PC-9 (cell line): ENCODE results near the gene RADIL. TPM values are rescaled to one million over a fixed set of nuclear protein-coding genes. Genes with fewer than 3 reads are reported as not detected.
A peak's percentile ranks its signal among the peaks of the same experiment; 100 is the strongest.

Experiments
- BruUV-seq: library from RNA; stranded (reverse); fragments of 400-500 nt; replicated peaks from 2 replicates; lab custom pipeline; 2021; lab: Mats Ljungman, UMichigan
- CTCF ChIA-PET: fragments of 300-600 bp; sonication (Branson Sonifier 250); formaldehyde crosslinking; loops from one replicate; lab custom pipeline; 2022; ENCODE audit warnings: antibody characterized with exemption; lab: Charles Lee
- POLR2A ChIA-PET: fragments of 300-600 bp; sonication (Branson Sonifier 250); formaldehyde crosslinking; loops from one replicate; lab custom pipeline; 2022; ENCODE audit warnings: antibody characterized with exemption; ENCODE audit not compliant: unreplicated experiment; lab: Charles Lee
- DNase-seq, 2 experiments: peaks; one replicate each; pipeline versions ENCODE4 v3.0.0 to v3.0.0-alpha.2; 2015 to 2022; ENCODE audit warnings: mixed read lengths in 1 of 2
- H2AFZ ChIP-seq: fragments of 200-600 bp; sonication (generic); 2 replicates; pipeline ENCODE4 v1.8.1; 2017; ENCODE audit warnings: antibody characterized with exemption
- H3F3A ChIP-seq: fragments of 200-600 bp; sonication (generic); 2 replicates; pipeline ENCODE4 v1.8.1; 2017; ENCODE audit warnings: antibody characterized with exemption, mild to moderate bottlenecking, low read depth; ENCODE audit not compliant: insufficient read depth
- H3K27ac ChIP-seq: fragments of 200-600 bp; sonication (generic); 2 replicates; pipeline ENCODE4 v1.6.1; 2016; ENCODE audit warnings: mixed run types
- H3K27me3 ChIP-seq: fragments of 200-600 bp; sonication (generic); 2 replicates; pipeline ENCODE4 v1.6.1; 2016; ENCODE audit warnings: low read depth, mixed run types; ENCODE audit not compliant: insufficient read depth
- H3K36me3 ChIP-seq: fragments of 200-600 bp; sonication (generic); 2 replicates; pipeline ENCODE4 v1.6.1; 2016; ENCODE audit warnings: low read depth, mixed run types
- H3K4me1 ChIP-seq: fragments of 200-600 bp; sonication (generic); replicated peaks from 2 replicates; pipeline ENCODE4 v1.6.1; 2016; ENCODE audit warnings: mixed run types; ENCODE audit not compliant: insufficient read depth
- H3K4me2 ChIP-seq: fragments of 200-600 bp; sonication (generic); 2 replicates; pipeline ENCODE4 v1.6.1; 2017; ENCODE audit warnings: mixed run types
- H3K4me3 ChIP-seq: fragments of 200-600 bp; sonication (generic); 2 replicates; pipeline ENCODE4 v1.6.1; 2016; ENCODE audit warnings: mixed run types
- H3K79me2 ChIP-seq: fragments of 200-600 bp; sonication (generic); 2 replicates; pipeline ENCODE4 v1.6.1; 2017; ENCODE audit warnings: low read depth, mixed run types
- H3K9me2 ChIP-seq: fragments of 200-600 bp; sonication (generic); 2 replicates; pipeline ENCODE4 v1.8.1; 2017; ENCODE audit warnings: mild to moderate bottlenecking; ENCODE audit not compliant: insufficient read depth
- H3K9me3 ChIP-seq: fragments of 200-600 bp; sonication (generic); 2 replicates; pipeline ENCODE4 v1.8.1; 2016; ENCODE audit warnings: low read depth; ENCODE audit not compliant: insufficient read depth
- H4K20me1 ChIP-seq: fragments of 200-600 bp; sonication (generic); 2 replicates; pipeline ENCODE4 v1.8.1; 2017; ENCODE audit not compliant: insufficient read depth
- EZH2 ChIP-seq: fragments of 200-600 bp; sonication (generic); IDR thresholded peaks from 2 replicates; pipeline ENCODE4 v1.8.0; 2017; ENCODE audit warnings: antibody characterized with exemption, low read depth
- intact Hi-C: fragments of 100-400 bp; cut with micrococcal nuclease; formaldehyde crosslinking; loops from one replicate; pipeline ENCODE4 v1.10.0; 2022; ENCODE audit not compliant: unreplicated experiment
- total RNA-seq: library from RNA; stranded (reverse); gene quantifications from 2 replicates; pipeline ENCODE4 v1.2.3, GENCODE V29; 2021
- TF ChIP-seq, protein P1 (sequence below): fragments of 200-600 bp; sonication (generic); conservative IDR thresholded peaks from 2 replicates; pipeline ENCODE4 v1.6.1; 2017; ENCODE audit warnings: mixed run types, antibody characterized with exemption, mild to moderate bottlenecking, moderate library complexity

The RADIL gene
- total RNA-seq, 1 experiment from 2014 or later, result 0.35 TPM

DNA sequence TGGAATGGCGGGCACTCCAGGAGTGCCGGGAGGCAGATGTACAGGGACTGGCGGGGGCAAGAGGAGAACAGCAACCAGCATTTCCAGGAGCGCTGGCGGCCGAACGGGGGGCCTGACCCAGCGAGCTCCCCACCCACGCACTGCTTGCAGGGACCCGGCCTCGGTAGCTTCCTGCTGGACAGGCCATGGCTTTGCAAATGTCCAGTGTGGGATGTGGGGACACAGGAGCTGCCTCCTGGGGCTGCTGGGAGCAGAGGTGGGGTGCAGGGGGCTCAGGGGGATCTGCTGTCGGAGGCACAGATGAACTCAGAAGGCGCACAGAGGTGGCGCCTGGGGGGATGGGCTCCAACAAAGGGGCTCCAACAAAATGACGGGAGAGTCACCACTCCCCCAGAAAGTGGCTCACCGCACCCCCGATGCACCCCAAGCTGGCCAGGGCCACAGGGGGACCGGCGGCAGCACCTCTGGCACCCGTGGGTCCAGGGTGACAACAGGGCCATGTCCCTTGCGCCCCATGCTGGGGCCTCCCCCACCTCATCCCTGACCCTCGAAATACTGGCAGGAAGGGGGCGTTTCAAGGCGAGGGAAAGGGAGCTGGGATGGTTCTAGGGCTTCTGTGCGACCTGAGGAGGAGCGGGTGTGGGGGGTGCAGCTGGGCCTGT lies 67.0 kb downstream of the RADIL start:
- TF ChIP-seq EZH2, result no peak
- TF ChIP-seq, protein P1, sequence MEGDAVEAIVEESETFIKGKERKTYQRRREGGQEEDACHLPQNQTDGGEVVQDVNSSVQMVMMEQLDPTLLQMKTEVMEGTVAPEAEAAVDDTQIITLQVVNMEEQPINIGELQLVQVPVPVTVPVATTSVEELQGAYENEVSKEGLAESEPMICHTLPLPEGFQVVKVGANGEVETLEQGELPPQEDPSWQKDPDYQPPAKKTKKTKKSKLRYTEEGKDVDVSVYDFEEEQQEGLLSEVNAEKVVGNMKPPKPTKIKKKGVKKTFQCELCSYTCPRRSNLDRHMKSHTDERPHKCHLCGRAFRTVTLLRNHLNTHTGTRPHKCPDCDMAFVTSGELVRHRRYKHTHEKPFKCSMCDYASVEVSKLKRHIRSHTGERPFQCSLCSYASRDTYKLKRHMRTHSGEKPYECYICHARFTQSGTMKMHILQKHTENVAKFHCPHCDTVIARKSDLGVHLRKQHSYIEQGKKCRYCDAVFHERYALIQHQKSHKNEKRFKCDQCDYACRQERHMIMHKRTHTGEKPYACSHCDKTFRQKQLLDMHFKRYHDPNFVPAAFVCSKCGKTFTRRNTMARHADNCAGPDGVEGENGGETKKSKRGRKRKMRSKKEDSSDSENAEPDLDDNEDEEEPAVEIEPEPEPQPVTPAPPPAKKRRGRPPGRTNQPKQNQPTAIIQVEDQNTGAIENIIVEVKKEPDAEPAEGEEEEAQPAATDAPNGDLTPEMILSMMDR, result no peak
- Histone ChIP-seq H3K79me2 (no peaks in the 10 kb centered on the region), H3K9me2 (no peaks in the 10 kb centered on the region), H3K9me3 (no peaks in the 10 kb centered on the region), H3K4me1 (no peaks in the 10 kb centered on the region), H4K20me1 (no peaks in the 10 kb centered on the region), H3K27ac (no peak overlapping the region), H3K4me3 (no peak overlapping the region), H2AFZ (no peak overlapping the region), H3K27me3 (peaks cover 95% of the 10 kb centered on the region), H3F3A (no peaks in the 10 kb centered on the region), H3K4me2 (no peak overlapping the region), H3K36me3 (no peaks in the 10 kb centered on the region)
- intact Hi-C loops, result no loop called here
- POLR2A ChIA-PET, result no interaction called here
- no peak for DNase-seq
- no TSS peak for BruUV-seq
- CTCF ChIA-PET, result no interaction called here

DNA sequence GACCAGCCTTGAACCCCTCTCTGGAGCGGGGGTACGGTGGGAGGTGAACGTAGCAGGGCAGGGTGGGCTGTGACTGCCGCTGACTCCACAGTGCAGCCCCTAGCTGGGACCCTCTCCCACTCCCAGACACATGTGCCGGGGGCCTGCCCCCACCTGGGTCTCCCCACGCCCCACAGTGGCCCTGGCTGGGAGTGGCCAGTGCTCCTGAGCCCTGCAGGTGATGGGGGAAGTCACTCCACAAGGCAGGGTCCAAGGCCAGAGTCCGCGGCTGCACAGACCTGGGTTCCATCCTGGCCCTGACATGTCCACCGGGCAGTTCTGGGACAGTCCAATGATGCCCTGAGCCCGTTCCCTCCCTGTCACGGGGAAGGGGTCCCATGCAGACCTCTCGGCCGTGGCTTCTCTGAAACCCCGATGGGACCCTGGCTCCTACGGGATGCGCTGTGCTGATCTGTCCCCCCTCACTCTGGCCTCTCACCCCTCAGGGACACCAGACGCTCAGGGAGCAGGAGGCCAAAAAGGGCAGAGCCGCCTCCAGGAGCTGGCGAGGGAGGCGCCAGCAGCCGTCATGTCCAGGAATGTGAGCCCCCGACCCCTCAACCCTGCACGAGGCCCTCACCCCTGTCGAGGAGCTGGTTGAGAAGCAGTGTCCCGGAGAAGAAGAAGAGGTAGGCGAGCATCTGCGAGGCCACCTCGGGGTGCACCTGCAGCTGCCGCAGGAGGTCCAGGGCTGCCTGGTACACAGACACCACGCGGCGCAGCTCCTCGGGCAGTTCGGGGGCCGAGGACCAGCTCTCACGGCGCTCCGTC lies 67.7 kb downstream of the RADIL start:
- H3K4me2 ChIP-seq, result no peak overlapping the region
- no peaks in the 10 kb centered on the region for H3K9me3 ChIP-seq
- H4K20me1 ChIP-seq, result no peaks in the 10 kb centered on the region
- no peak overlapping the region for H3K27ac ChIP-seq
- no peaks in the 10 kb centered on the region for H3K9me2 ChIP-seq
- no TSS peak for BruUV-seq
- no peaks in the 10 kb centered on the region for H3K36me3 ChIP-seq
- intact Hi-C loops, result no loop called here
- no peak overlapping the region for H2AFZ ChIP-seq
- no peaks in the 10 kb centered on the region for H3K4me1 ChIP-seq
- H3F3A ChIP-seq, result no peaks in the 10 kb centered on the region
- peaks cover 91% of the 10 kb centered on the region for H3K27me3 ChIP-seq
- TF ChIP-seq EZH2, result no peak
- TF ChIP-seq, protein P1, result peak; percentile 56
- POLR2A ChIA-PET, result no interaction called here
- H3K79me2 ChIP-seq, result no peaks in the 10 kb centered on the region
- H3K4me3 ChIP-seq, result no peak overlapping the region
- CTCF ChIA-PET, result no interaction called here
- no peak for DNase-seq

DNA sequence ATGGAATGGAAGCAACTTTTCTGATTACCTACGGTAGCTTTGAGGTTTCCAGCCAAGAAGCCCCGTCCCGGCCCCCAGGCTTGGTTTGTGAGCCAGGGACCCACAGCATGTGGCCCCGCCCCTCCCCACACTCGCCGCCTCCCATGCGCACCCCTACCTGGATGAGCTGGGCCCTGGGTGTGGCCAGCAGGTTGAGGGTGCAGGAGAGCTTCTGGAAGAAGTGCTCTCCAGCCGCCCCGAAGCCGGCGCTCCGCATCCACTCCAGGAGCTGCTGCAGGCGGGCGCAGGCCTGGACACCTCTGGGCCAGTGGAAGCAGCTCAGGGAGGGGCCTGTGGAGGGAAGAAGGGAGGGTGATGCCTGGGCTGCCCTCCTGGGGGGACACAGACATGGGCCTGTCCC lies 68.4 kb downstream of the RADIL start:
- no peaks in the 10 kb centered on the region for H3F3A ChIP-seq
- no peaks in the 10 kb centered on the region for H3K36me3 ChIP-seq
- no peak overlapping the region for H3K27ac ChIP-seq
- H3K4me1 ChIP-seq, result no peaks in the 10 kb centered on the region
- H3K9me3 ChIP-seq, result no peaks in the 10 kb centered on the region
- BruUV-seq, result no TSS peak
- CTCF ChIA-PET, result no interaction called here
- no peak overlapping the region for H2AFZ ChIP-seq
- POLR2A ChIA-PET, result no interaction called here
- H3K27me3 ChIP-seq, result peaks cover 91% of the 10 kb centered on the region
- no peak overlapping the region for H3K4me3 ChIP-seq
- TF ChIP-seq EZH2, result no peak
- TF ChIP-seq, protein P1, result no peak
- no peak overlapping the region for H3K4me2 ChIP-seq
- H3K9me2 ChIP-seq, result no peaks in the 10 kb centered on the region
- H3K79me2 ChIP-seq, result no peaks in the 10 kb centered on the region
- no peaks in the 10 kb centered on the region for H4K20me1 ChIP-seq
- DNase-seq, result no peak
- intact Hi-C loops, result no loop called here
